HG03064 (cell line): ENCODE data around the gene NOS3.
"Not testable (repeated sequence)": the region's sequence is repeated elsewhere in the genome, so short reads cannot be mapped to it uniquely, and the experiment has no call there.

Experiments
- ATAC-seq: cut with Tn5 transposase; IDR thresholded peaks from one replicate; pipeline ENCODE4 v1.9.1; 2021; ENCODE audit warnings: low read depth; ENCODE audit not compliant: unreplicated experiment

Gene NOS3

GRCh38 chr7:151013733-151014497 lies 23.1 kb downstream of the NOS3 start:
- ATAC-seq: no peak

DNA sequence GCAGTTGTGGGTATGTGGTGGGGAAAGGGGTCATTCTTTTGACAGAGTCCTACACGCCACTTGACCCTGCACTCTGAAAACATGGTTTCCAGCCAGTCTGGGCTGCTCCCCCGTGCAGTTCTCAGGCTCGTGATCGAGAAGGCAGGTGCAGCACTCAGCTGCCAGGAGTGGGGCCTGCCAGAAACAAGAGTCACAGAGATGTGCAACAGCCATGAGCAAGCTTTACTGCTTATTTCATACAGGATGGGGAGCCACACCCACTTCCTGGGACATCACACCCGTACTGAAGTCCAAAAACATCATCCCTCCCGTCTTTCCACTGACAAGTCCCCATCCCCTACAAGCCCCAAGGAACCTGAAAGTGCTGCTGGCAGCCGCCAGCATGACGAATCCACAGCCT lies 24.1 kb downstream of the NOS3 start:
- no peak for ATAC-seq

DNA sequence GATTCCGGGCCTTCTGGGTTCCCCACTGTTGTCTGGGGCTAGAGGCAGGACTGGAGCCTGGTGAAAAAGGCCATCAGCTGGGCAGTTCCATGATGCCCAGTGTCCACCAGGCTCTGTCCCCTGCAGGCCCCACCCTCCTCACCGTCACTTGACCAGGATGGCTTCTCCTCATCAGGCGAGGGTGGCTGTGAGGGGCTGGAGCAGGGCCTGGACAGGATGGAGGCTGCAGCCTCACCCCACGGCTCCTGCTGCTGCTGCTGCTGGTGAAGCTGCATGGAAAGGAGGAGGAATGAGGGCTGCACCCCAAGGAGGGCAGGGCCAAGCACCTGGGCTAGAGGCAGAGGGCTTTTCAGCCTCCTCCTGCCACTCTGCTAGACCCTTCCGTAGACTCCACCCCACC lies 25.1 kb downstream of the NOS3 start:
- ATAC-seq: no peak

DNA sequence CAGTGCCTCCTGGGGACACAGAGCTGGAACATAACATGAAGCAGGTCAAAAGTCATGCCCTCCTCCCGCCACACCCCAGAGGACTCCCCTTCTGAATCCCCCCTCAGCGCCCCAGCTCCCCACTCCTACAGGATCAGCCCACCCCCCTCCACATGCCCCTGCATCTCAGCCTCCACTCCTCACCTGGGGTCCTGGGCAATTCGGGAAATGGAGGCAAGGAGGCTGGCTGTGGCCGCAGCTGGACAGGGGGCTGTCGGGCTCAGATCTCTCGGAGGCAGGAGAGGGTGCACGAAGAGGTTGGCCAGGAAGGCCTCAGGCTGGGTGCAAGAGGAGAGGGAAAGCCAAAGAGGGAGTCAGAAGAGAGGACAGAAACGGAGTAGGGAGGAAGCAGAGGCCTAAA lies 25.7 kb downstream of the NOS3 start:
- no peak for ATAC-seq

GRCh38 chr7:151016942-151017341 lies 26.1 kb downstream of the NOS3 start:
- no peak for ATAC-seq

- no peak for ATAC-seq
These were observed 26.6 kb downstream of the NOS3 start for GRCh38 chr7:151017370-151017952.

DNA sequence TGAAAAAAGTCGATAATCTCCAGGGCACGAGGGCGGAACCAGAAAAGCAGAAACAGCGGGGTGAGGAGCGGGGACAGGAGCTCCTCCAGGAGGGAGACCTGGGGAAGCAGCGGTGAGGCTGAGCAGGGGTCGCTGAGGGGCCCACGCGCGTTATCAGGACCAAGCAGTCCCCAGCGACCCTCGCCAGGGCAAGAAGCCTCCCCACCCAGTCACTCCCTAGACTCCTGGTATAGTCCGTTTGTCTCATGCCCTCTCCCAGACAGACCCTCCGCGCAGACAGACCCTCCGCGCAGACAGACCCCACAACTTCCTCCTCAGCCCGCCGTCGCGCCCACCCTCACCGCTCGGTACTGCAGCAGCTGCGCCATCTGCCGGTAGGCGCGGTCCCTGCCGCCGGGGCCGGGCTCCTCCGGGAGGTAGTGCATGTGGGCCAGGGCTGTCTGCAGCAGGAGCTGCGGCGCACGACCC lies 27.2 kb downstream of the NOS3 start:
- no peak for ATAC-seq

DNA sequence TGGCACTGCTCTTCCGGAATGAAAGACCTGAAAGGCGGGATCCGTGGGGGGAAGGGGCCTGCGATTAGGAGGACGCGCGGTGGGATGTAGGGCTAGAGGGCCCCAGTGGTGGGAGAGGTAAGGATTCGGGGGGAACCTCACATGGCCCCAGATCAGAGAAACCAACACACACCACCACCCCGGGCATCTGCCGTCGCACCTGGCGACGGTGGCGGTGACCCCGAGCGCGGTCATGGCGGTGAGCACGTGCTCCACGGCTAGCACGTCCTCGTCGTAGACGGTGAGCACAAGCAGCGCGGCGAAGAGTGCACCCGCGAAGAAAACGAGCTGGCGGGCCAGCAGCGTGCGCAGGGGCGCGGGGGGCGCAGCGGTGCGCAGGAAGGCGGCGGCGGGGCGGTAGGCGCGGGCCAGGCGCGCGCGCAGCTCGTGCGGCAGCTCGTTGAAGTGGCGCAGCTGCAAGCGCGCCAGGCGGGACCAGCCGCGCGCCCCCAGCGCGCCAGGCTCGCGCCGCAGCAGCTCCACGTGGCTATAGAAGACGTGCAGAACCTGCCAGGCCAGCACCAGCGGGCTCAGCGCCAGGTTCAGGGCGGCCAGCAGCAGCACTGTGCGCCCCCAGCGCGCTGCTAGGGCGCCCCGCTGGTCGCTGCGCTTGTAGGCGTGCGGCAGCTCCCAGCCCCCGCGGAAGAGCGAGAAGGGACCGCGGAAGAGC lies 27.8 kb downstream of the NOS3 start:
- ATAC-seq: no peak

GRCh38 chr7:151019130-151019447 lies 28.3 kb downstream of the NOS3 start:
- ATAC-seq: no peak

GRCh38 chr7:151020231-151020630 lies 29.4 kb downstream of the NOS3 start:
- ATAC-seq: no peak

- no peak for ATAC-seq
These were observed 32.4 kb downstream of the NOS3 start for GRCh38 chr7:151023232-151023631.

- ATAC-seq: no peak
These were observed 33.7 kb downstream of the NOS3 start, which contains the start of gene ATG9B for GRCh38 chr7:151024435-151025056. TSS of gene ATG9B (minus strand) at chr7:151024494. CDS start at chr7:151024423, 71 bp downstream.

DNA sequence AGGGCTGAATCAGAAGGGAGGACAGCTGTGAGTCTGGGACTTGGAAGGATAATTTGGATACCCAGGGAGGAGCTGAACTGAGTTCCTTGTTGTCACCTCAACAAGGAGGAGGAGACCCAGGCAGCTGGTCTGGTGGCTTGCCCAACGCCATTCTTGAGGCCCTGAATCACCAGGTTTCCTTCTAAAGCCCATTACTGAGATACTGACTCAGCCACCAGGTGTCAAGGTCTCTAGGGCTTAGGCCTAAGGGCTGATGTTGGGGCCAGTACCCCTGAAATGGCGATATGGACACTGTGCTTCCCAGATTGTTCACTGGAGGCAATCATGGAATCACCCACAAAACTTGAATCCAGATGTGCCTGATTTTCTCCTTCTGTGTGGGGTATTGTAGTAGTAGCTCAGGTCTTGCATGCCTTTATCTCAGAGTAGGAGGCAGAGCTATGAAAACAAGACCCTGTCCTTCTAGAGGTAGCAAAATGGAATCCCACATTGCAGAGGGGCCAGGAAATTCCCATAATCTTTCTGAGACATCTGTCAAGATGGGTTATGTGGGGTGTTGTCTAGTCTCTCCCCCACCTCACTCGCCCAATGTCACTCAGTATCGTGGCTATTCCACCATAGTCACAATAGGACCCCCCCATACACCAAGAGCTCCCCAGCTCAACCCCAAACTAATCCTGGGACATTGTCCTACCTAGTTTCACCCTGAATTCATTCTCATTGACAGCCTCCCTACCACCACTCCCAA lies 35.3 kb downstream of the NOS3 start:
- no peak for ATAC-seq

DNA sequence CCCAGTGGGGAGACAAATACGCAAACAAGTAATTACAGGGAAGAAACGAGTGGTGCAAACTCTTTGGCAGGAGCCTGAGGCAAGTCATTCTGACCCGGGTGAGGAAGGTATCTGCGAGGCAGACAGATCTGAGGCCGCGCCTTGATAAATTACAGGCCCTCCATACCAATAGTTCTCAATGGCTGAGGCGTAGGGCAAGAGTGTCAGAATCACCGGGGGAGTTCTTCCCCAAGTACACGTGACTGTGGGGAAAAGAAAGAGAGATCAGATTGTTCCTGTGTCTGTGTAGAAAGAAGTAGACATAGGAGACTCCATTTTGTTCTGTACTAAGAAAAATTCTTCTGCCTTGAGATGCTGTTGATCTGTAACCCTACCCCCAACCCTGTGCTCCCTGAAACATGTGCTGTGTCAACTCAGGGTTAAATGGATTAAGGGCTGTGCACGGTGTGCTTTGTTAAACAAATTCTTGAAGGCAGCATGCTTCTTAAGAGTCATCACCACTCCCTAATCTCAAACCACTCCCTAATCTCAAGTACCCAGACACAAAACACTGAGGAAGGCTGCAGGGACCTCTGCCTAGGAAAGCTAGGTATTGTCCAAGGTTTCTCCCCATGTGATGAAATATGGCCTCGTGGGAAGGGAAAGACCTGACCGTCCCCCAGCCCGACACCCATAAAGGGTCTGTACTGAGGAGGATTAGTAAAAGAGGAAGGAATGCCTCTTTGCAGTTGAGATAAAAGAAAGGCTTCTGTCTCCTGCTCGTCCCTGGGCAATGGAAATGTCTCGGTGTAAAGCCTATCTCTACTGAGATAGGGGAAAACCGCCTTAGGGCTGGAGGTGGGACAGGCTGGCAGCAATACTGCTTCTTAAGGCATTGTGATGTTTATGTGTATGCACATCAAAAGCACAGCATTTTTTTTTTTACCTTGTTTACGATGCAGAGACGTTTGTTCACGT lies 36.2 kb downstream of the NOS3 start:
- ATAC-seq: not testable (repeated sequence)

GRCh38 chr7:151027728-151028130 lies 36.9 kb downstream of the NOS3 start:
- ATAC-seq: not testable (repeated sequence)

GRCh38 chr7:151028131-151028947 lies 37.5 kb downstream of the NOS3 start, which contains the start of gene ABCB8:
TSS of gene ABCB8 (plus strand) at chr7:151028450. CDS start at chr7:151028516, 66 bp downstream.
- ATAC-seq: peak; percentile 95

DNA sequence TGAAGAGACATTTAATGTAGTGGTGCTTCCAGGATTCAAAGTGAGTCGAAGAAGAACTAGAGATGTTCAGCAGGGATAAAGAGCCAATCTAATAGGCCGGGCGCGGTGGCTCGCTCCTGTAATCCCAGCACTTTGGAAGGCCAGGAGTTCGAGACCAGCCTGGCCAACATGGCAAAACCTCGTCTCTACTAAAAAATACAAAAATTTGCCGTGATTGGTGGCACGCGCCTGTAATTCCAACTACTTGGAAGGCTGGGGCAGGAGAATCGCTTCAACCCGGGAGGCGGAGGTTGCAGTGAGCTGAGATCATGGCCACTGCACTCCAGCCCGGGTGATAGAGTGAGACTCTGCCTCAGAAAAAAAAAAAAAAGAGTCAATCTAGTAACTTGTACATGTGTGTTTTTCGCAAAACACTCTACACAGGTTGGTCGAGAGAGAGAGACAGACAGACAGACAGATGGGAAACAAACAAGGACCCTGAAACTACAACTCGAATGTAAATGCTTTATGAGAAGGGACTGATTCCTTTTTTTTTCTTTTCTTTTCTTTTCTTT lies 38.2 kb downstream of the NOS3 start:
- no peak for ATAC-seq

- ATAC-seq: no peak
These were observed 40.2 kb downstream of the NOS3 start for GRCh38 chr7:151031011-151031410.
